ENCODE results near the gene MECP2.

The MECP2 gene

GRCh38 chrX:154033848-154034247, 63.7 kb downstream of the MECP2 start:
- no peak for DNase-seq (ENCODE audit: low spot score)

DNA sequence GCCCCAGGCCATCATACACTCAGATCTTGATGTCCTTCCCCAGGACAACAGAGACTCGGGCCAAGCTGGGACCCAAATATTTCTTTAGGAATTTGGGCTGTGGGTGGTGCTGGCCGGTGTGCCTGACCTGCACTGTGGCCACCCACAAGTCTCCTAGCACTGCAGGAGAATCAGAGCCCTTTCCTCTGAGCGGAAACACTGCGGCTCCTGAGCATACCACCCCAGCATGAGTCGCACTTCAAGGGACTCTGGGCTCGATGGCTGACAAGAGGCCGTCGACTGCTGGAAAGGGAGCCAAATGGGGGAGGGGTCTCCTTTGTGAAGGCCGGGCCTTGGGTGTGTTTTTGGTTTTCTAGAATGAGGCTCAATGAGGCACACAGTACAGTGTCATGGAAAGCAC, 64.9 kb downstream of the MECP2 start:
- DNase-seq (ENCODE audit: low spot score): no peak

DNA sequence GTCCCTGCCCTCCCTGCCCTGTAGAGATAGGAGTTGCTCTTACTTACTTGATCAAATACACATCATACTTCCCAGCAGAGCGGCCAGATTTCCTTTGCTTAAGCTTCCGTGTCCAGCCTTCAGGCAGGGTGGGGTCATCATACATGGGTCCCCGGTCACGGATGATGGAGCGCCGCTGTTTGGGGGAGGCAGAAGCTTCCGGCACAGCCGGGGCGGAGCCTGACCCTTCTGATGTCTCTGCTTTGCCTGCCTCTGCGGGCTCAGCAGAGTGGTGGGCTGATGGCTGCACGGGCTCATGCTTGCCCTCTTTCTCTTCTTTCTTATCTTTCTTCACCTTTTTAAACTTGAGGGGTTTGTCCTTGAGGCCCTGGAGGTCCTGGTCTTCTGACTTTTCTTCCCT, 65.4 kb downstream of the MECP2 start:
- DNase-seq (ENCODE audit: low spot score): no peak

GRCh38 chrX:154030715-154031305, 66.7 kb downstream of the MECP2 start:
- DNase-seq (ENCODE audit: low spot score): no peak

- DNase-seq (ENCODE audit: low spot score): no peak
These were observed 67.3 kb downstream of the MECP2 start for GRCh38 chrX:154030266-154030665.

DNA sequence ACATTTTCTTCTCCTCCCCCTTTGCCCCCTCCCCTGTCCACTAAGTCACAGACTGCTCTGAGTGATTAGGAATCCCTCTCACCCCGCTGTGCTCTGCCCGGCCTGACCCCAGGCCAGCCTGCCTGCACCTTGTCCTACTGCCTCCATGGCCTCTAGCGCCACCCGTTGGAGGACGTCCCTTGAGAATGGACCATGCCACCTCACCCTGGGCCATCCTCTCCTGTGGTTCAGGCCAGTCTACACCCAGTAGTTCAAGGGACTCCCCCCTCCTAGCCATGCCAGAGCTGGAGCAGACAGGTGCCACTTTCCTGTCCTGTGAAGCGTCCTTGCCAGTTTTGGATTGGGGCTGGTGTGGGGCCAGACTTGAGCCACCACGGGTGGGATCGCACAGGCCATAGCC, 68.1 kb downstream of the MECP2 start:
- DNase-seq (ENCODE audit: low spot score): no peak

- no peak for DNase-seq (ENCODE audit: low spot score)
These were observed 68.9 kb downstream of the MECP2 start for GRCh38 chrX:154028502-154029184.

- no peak for DNase-seq (ENCODE audit: low spot score)
These were observed 69.5 kb downstream of the MECP2 start for GRCh38 chrX:154027986-154028385.

GRCh38 chrX:154027022-154027402, 70.5 kb downstream of the MECP2 start:
- no peak for DNase-seq (ENCODE audit: low spot score)

DNA sequence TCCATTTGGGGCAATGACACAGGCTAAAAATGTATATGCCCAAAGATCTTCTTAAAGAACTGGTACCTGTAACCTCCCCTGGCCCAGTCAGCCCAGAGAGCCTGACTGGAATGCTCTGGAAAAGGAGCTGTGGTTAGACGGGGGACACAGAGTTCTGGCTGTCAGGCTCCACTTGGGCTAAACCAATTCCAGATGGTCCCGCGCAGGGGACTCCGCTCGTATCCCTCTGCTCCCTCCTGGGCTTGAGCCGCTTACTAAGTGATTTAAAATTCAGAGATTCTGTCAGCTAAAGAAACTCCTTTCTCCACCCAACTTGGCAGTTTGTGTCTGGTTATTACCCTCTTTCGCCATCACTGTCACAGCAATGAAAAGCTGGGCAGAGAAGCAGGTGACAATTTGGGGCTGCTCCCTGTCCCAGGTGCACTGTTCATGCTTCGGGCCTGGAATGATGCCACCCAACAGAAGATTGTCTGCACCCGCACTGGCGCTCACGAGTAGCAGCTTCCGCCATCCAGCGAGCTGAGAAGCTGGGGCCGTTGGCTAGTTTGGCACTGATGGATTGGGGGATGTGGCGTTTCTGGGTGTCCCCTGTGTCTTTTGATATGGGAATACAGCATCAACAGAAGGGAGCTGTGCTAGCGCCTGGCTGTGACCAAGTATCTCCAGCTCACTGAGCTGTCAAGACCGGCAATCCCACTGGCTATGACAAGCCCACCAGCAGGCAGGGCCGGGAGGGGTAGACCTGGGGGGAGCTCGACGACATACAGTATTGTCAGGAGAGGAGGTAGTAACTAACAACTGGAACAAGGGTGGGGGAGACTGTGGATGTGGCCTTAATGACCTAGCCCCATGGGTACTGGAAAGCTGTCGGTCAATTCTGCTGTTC, 71.1 kb downstream of the MECP2 start:
- peak; percentile 57 for DNase-seq (ENCODE audit: low spot score)

DNA sequence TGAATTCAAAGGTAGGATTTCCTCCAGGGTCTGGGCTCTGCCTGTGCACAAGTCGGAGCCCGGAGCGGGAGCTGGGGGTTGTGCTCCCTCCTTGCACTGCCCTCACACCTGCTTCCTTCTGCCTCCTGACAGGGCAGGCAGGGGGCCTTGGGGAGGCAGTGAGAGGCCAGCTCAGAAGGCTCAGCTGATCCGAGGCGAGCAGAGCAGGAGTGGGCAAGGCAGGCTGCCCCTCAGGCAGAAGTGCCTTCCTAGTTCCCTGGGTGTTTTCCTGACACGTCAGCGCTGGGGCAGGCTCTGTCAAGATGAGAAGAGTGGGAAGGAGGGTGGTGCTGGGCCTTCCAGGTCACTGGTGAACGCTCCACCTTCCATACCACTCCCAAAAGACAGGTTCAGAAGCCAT, 72.3 kb downstream of the MECP2 start:
- DNase-seq (ENCODE audit: low spot score): no peak

DNA sequence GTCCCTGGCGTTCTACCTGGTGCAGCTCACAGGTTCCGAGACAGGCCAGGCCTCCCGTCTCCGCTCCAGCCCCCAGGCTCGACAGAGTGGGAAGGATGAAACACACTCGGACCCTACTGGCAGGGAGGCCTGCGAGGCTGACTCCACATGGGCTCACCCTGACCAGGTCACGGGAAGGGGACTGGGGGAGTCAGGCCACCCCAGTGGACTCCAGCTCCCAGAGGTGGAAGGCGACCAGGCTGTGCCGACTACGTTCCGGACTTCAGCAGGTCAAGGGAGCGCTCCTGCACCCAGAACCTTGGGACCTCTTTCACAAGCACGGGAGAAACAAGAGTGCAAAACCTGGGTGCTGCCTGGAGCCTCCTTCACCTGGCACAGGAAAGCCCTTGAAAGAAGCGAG, 73.2 kb downstream of the MECP2 start:
- DNase-seq (ENCODE audit: low spot score): no peak

DNA sequence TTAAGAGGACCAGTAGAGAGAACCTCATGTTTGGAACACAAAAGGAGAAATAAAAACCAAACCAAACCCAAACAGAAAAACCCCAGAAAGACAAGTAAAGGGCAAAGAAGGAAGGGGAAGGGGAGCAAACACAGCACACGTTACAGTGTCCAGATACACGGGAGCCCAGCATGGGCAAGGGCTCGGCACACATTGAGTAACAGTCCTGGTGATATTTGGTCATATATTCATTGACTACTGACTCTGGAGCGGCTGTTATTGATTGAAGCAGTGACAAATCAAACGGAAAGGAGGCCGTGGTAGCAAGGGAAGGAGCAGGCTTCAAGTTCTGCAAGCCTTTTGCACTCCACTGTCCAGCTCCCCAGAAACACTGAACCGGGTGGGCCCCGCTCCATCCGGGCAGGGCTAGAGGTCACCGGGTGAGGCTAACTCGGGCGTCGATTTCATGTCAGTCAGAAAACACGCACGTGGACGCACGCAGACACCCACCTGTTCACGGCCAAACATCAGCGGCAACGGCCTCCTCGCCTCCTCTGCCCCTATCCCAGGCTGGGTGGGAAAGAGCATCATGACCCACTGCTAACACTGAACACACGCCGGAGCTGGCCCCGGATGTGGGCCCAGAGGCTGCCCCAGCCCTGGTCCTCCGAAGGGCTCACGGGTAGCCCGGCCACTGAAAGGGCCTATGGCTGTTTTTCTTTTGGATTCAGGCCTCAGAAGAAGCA, 74.1 kb downstream of the MECP2 start:
- no peak for DNase-seq (ENCODE audit: low spot score)

GRCh38 chrX:154022108-154022507, 75.4 kb downstream of the MECP2 start:
- no peak for DNase-seq (ENCODE audit: low spot score)

DNA sequence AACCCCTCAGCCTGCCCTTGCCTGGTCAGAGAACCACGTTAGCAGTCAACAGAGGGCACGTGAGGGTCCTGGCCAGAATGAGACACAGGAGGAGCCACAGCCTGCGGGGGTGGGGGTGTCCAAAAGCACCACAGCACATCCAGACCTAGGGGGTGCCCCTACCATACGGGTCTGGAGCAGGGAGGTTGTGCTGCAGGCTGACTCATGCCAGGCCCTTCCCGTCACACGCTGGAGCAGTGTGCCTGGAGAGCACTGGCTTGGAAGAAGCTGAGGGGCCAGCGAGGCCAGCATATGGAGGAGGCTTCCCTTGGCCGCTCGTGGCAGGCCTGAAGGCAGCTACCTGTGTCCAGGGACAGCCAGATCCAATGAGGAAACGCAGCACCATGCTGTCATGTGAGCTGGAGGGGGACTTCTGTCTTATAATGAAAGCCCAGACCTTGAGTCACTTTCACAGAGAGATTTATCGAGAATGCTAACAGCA, 76.3 kb downstream of the MECP2 start:
- DNase-seq (ENCODE audit: low spot score): peak; percentile 55

DNA sequence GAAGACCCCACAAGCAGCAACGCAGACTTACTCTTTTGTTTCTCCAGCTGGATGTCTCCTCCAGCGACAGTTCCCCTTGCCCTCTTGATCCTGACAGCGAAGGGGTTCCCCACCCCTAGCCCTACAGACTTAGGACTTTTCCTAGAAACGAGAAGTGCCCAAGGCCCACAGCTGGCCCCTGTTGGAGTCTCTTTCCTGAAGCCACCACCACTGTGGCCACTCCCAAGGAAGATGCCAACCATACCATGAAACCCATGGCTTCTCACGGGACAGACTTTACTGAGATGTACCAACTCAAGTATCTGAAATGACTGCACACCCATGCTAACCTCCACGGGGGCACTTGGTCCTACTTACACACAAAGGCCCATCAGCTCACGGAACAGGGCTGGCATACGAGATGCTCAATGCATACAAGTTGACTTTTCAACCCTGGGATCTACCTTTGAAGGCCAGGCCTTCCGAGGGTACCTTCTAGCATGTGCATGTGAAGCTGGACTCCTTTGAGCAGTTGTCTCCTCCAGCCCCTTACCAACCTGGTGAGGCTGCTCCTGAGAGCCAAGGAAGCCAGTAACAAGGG, 76.9 kb downstream of the MECP2 start:
- DNase-seq (ENCODE audit: low spot score): no peak

DNA sequence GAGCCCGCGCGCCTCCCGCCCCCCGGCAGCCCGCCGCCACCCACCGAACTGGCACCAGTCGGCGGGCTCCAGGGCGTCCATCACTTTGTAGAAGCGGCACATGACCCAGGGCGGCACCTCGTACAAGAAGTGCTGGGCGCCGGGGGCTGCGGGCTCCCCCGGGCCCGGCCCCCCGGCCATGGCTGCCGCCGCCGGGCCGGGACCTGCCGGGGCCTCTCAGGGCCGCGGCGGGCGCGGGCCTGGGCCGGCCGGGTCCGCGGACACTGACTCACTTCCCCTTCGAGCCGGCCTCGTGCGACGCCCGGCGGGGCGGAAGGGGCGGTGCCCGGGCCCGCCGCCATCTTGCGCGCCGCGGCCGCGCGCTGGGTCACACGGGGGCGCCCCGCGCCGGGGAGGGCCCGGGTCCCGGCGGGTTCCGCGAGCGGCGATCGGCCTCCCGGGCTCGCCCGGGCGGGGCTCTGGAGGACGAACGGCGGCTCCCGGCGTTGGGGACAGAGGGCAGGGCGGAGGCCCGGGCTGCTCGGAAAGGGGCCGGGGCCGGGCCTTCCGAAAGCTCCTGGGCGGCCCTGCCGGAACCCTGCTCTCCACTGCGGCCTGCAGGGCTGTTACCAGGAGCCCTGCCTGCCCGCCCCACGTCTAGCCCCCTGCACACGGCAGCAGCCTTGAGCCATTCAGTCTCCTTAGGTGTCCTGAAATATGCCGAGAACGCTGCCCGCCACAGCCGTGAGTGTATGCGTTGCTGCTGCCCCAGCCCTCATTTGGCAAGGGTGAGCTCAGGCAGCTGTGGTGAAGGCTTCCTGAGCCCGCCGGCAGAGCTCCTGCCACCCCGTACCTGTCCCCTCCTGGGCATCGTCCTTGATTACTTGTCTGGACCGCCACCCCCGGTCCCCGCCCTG, 77.6 kb downstream of the MECP2 start, which contains the start of gene IRAK1:
IRAK1 (minus strand) TSS at position 270 of the 896 bp plus-strand sequence; CDS start at position 180, 90 bp downstream.
- DNase-seq (ENCODE audit: low spot score): peak; percentile 89

GRCh38 chrX:154019061-154019621, 78.4 kb downstream of the MECP2 start:
- peak; percentile 24 for DNase-seq (ENCODE audit: low spot score)

- peak; percentile 16 for DNase-seq (ENCODE audit: low spot score)
These were observed 78.9 kb downstream of the MECP2 start for GRCh38 chrX:154018518-154019060.

All from GM03348 (cell line).